A549 (cell line): ENCODE results near the gene KDM6A. TPM values are rescaled to one million over a fixed set of nuclear protein-coding genes. Genes with fewer than 3 reads are reported as not detected.

ENCODE experiments used
- ATAC-seq, 2 experiments: fragments of 200-7000 bp in 1 of 2; fragments of >200 bp in 1 of 2; cut with Nextera tagmentation in 1 of 2; cut with Tn5 transposase in 1 of 2; 3 replicates each; pipeline versions ENCODE4 v1.8.0 to v1.9.1; 2018 to 2020; ENCODE audit warnings: mild to moderate bottlenecking in 1 of 2, moderate library complexity in 1 of 2
- CTCF ChIA-PET: fragments of 300-600 bp; sonication (Branson Sonifier 250); formaldehyde crosslinking; extraction: SDS; loops from one replicate; lab custom pipeline; 2021; ENCODE audit warnings: antibody characterized with exemption, inconsistent platforms; lab: Yijun Ruan, JAX
- POLR2A ChIA-PET: fragments of 350-600 bp; formaldehyde crosslinking; extraction: SDS; loops from one replicate; lab custom pipeline; 2021; ENCODE audit warnings: antibody characterized with exemption, inconsistent platforms; lab: Yijun Ruan, JAX
- DNase-seq, 2 experiments: peaks; one replicate each; pipeline versions ENCODE4 v3.0.0 to v3.0.0-alpha.2; 2011 to 2016; ENCODE audit warnings: low read depth in 1 of 2, low spot score in 1 of 2
- FAIRE-seq: peaks from 2 replicates; lab custom pipeline; 2011; peaks lifted over from hg19 to GRCh38; lab: Jason Lieb, UNC
- H3K27ac ChIP-seq, 2 experiments: fragments of >200 bp; sonication (Bioruptor Twin); formaldehyde crosslinking; 3 replicates each; pipeline ENCODE4 v1.5.1; 2016 to 2017
- H3K4me1 ChIP-seq: fragments of >200 bp; sonication (Bioruptor Twin); formaldehyde crosslinking; 3 replicates; pipeline ENCODE4 v1.6.1; 2016
- H3K4me2 ChIP-seq: fragments of >200 bp; sonication (Bioruptor Twin); formaldehyde crosslinking; 3 replicates; pipeline ENCODE4 v1.6.1; 2016
- H3K4me3 ChIP-seq: fragments of >200 bp; sonication (Bioruptor Twin); formaldehyde crosslinking; 3 replicates; pipeline ENCODE4 v1.5.1; 2016
- H3K9me3 ChIP-seq: fragments of >200 bp; sonication (Bioruptor Twin); formaldehyde crosslinking; 3 replicates; pipeline ENCODE4 v1.6.1; 2016
- CEBPB ChIP-seq, 2 experiments: fragments of >200 bp in 1 of 2; sonication (Bioruptor Twin) in 1 of 2; formaldehyde crosslinking in 1 of 2; IDR thresholded peaks; 2 replicates each; pipeline ENCODE4 v1.6.1; 2012 to 2016
- EP300 ChIP-seq, 2 experiments: fragments of >200 bp; sonication (Bioruptor Twin); formaldehyde crosslinking; IDR thresholded peaks; 2 replicates in 1 of 2; 3 replicates in 1 of 2; pipeline ENCODE4 v1.6.1; 2016 to 2017
- ESRRA ChIP-seq: fragments of 150-350 bp; IDR thresholded peaks from 2 replicates; pipeline ENCODE4 v1.6.1; 2014; ENCODE audit warnings: mild to moderate bottlenecking, low read length, borderline replicate concordance
- FOSB ChIP-seq: fragments of 250-450 bp; sonication (Bioruptor Pico); IDR thresholded peaks from 2 replicates; pipeline ENCODE4 v1.5.0; 2020; ENCODE audit warnings: mild to moderate bottlenecking, moderate library complexity
- GATA3 ChIP-seq: IDR thresholded peaks from 2 replicates; pipeline ENCODE4 v1.6.1; 2012; ENCODE audit warnings: borderline replicate concordance
- HDAC2 ChIP-seq: fragments of 200-600 bp; sonication (generic); IDR thresholded peaks from 2 replicates; pipeline ENCODE4 v1.6.1; 2016
- HOXA7 ChIP-seq: fragments of 250-450 bp; sonication (Bioruptor Pico); IDR thresholded peaks from 2 replicates; pipeline ENCODE4 v1.5.0; 2020; ENCODE audit warnings: mild to moderate bottlenecking, moderate library complexity
- JUN ChIP-seq, 2 experiments: fragments of >200 bp; sonication (Bioruptor Twin); formaldehyde crosslinking; IDR thresholded peaks; 2 replicates in 1 of 2; 3 replicates in 1 of 2; pipeline ENCODE4 v1.6.1; 2016 to 2017
- KDM1A ChIP-seq: fragments of 200-600 bp; sonication (generic); IDR thresholded peaks from 2 replicates; pipeline ENCODE4 v1.6.1; 2016; ENCODE audit warnings: low read depth, mild to moderate bottlenecking
- MAFK ChIP-seq: fragments of 450-650 bp; IDR thresholded peaks from 2 replicates; pipeline ENCODE4 v1.6.1; 2014; ENCODE audit not compliant: partially characterized antibody
- POLR2AphosphoS2 ChIP-seq: conservative IDR thresholded peaks from 2 replicates; pipeline ENCODE4 v1.6.1; 2012; ENCODE audit warnings: low read length, improper control_type of control experiment, inconsistent platforms
- RAD21 ChIP-seq, 2 experiments: fragments of >200 bp in 1 of 2; sonication (Bioruptor Twin) in 1 of 2; formaldehyde crosslinking in 1 of 2; IDR thresholded peaks in 1 of 2; conservative IDR thresholded peaks in 1 of 2; 2 replicates in 1 of 2; 3 replicates in 1 of 2; pipeline ENCODE4 v1.6.1; 2012 to 2018; ENCODE audit warnings: inconsistent platforms in 1 of 2
- RFX5 ChIP-seq: fragments of 450-650 bp; IDR thresholded peaks from 2 replicates; pipeline ENCODE4 v1.7.1; 2014; ENCODE audit warnings: antibody characterized with exemption, mild to moderate bottlenecking, moderate library complexity
- ZC3H11A ChIP-seq: fragments of 450-650 bp; IDR thresholded peaks from 2 replicates; pipeline ENCODE4 v1.6.1; 2014; ENCODE audit warnings: antibody characterized with exemption, mild to moderate bottlenecking
- ZFP36 ChIP-seq: fragments of 450-650 bp; IDR thresholded peaks from 2 replicates; pipeline ENCODE4 v1.6.1; 2014; ENCODE audit warnings: borderline replicate concordance; ENCODE audit not compliant: partially characterized antibody
- WGBS: methylation state at CpG from one replicate; pipeline ENCODE4 v1.1.6; 2017; ENCODE audit errors: missing lambda C conversion rate; 5-methylcytosine and 5-hydroxymethylcytosine counted together
- polyA plus RNA-seq, 4 experiments: library from polyadenylated mRNA; depleted of rRNA in 3 of 4; stranded (reverse); fragments of >200 nt; fragmentation: RNase III in 1 of 4; extraction: RNeasy Plus Mini Kit Qiagen cat#74134 plus additional on column Dnase treatment in 1 of 4; gene quantifications; 2 replicates in 3 of 4; 3 replicates in 1 of 4; pipeline ENCODE4 v1.2.3, GENCODE V29; 2011 to 2017
- TF ChIP-seq, protein P1 (sequence below): fragments of >200 bp; sonication (Bioruptor Twin); formaldehyde crosslinking; IDR thresholded peaks from 3 replicates; pipeline ENCODE4 v1.6.1; 2016
- TF ChIP-seq, protein P2 (sequence below): fragments of >200 bp; sonication (Bioruptor Twin); formaldehyde crosslinking; IDR thresholded peaks from 3 replicates; pipeline ENCODE4 v1.5.1; 2016
- TF ChIP-seq, protein P3 (sequence below): fragments of 250-450 bp; sonication (Bioruptor Pico); IDR thresholded peaks from 2 replicates; pipeline ENCODE4 v1.5.0; 2021; ENCODE audit warnings: mild to moderate bottlenecking, moderate library complexity, borderline replicate concordance
- TF ChIP-seq, protein P4 (sequence below): fragments of 150-350 bp; IDR thresholded peaks from 2 replicates; pipeline ENCODE4 v1.6.1; 2014; ENCODE audit warnings: low read depth, mild to moderate bottlenecking, low read length
- TF ChIP-seq, protein P5 (sequence below): fragments of 200-600 bp; sonication (generic); IDR thresholded peaks from 2 replicates; pipeline ENCODE4 v1.6.1; 2016; ENCODE audit warnings: antibody characterized with exemption, mild to moderate bottlenecking, moderate library complexity

The KDM6A gene
- polyA plus RNA-seq, 2 of the 4 experiments (the other 2 are of a cell fraction) = 9.3 to 18.4 TPM

DNA sequence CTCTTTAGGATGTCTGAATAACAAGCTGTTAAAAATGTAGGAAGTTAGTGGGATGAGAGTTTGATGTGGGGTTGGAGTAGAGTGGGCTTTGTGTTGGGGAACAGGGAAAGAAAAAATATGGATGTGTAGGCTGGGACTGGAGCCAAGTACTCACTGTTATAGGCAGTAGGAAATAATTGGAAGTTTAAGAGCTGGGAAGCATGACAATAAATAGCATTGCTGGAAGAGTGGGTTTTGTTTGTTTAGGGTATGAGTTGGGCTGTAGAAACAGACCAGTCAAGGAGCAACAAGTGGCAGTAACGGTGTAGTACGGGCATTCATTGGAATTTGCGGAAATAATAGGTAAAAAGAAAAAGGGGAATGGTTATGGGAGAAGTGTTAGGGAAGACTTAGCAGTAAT lies 81.6 kb downstream of the KDM6A start:
- Histone ChIP-seq H3K4me2 (peak overlapping the region; percentile 51), H3K9me3 (no peaks in the 10 kb centered on the region), H3K4me3 (no peak overlapping the region), H3K27ac (no peak overlapping the region)
- 90% methylated on average over 3 of the region's 3 CpGs for WGBS
- no peak for DNase-seq
- CTCF ChIA-PET = no interaction called here
- no peak for TF ChIP-seq FOSB (CRISPR knock-in tag)
- no peak for TF ChIP-seq POLR2AphosphoS2
- TF ChIP-seq, protein P1, sequence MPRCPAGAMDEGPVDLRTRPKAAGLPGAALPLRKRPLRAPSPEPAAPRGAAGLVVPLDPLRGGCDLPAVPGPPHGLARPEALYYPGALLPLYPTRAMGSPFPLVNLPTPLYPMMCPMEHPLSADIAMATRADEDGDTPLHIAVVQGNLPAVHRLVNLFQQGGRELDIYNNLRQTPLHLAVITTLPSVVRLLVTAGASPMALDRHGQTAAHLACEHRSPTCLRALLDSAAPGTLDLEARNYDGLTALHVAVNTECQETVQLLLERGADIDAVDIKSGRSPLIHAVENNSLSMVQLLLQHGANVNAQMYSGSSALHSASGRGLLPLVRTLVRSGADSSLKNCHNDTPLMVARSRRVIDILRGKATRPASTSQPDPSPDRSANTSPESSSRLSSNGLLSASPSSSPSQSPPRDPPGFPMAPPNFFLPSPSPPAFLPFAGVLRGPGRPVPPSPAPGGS = no peak
- no peak for TF ChIP-seq ZC3H11A
- no peak for TF ChIP-seq ZFP36
- TF ChIP-seq RFX5 = no peak
- TF ChIP-seq JUN (IDR thresholded peaks at IDR 0.05) = no peak
- TF ChIP-seq ESRRA = no peak
- no peak for TF ChIP-seq HDAC2
- TF ChIP-seq KDM1A = no peak
- TF ChIP-seq CEBPB (IDR thresholded peaks at IDR 0.05) = no peak
- no peak for TF ChIP-seq EP300 (IDR thresholded peaks at IDR 0.05)
- TF ChIP-seq MAFK = no peak
- TF ChIP-seq, protein P2, sequence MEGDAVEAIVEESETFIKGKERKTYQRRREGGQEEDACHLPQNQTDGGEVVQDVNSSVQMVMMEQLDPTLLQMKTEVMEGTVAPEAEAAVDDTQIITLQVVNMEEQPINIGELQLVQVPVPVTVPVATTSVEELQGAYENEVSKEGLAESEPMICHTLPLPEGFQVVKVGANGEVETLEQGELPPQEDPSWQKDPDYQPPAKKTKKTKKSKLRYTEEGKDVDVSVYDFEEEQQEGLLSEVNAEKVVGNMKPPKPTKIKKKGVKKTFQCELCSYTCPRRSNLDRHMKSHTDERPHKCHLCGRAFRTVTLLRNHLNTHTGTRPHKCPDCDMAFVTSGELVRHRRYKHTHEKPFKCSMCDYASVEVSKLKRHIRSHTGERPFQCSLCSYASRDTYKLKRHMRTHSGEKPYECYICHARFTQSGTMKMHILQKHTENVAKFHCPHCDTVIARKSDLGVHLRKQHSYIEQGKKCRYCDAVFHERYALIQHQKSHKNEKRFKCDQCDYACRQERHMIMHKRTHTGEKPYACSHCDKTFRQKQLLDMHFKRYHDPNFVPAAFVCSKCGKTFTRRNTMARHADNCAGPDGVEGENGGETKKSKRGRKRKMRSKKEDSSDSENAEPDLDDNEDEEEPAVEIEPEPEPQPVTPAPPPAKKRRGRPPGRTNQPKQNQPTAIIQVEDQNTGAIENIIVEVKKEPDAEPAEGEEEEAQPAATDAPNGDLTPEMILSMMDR = no peak
- TF ChIP-seq, protein P3, sequence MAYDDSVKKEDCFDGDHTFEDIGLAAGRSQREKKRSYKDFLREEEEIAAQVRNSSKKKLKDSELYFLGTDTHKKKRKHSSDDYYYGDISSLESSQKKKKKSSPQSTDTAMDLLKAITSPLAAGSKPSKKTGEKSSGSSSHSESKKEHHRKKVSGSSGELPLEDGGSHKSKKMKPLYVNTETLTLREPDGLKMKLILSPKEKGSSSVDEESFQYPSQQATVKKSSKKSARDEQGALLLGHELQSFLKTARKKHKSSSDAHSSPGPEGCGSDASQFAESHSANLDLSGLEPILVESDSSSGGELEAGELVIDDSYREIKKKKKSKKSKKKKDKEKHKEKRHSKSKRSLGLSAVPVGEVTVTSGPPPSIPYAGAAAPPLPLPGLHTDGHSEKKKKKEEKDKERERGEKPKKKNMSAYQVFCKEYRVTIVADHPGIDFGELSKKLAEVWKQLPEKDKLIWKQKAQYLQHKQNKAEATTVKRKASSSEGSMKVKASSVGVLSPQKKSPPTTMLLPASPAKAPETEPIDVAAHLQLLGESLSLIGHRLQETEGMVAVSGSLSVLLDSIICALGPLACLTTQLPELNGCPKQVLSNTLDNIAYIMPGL (CRISPR knock-in tag) = no peak
- TF ChIP-seq, protein P4, sequence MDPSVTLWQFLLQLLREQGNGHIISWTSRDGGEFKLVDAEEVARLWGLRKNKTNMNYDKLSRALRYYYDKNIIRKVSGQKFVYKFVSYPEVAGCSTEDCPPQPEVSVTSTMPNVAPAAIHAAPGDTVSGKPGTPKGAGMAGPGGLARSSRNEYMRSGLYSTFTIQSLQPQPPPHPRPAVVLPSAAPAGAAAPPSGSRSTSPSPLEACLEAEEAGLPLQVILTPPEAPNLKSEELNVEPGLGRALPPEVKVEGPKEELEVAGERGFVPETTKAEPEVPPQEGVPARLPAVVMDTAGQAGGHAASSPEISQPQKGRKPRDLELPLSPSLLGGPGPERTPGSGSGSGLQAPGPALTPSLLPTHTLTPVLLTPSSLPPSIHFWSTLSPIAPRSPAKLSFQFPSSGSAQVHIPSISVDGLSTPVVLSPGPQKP = no peak
- TF ChIP-seq RAD21 (conservative IDR thresholded peaks at IDR 0.05 in 1 of 2, IDR thresholded peaks at IDR 0.05 in 1 of 2) = no peak
- TF ChIP-seq HOXA7 (CRISPR knock-in tag) = no peak
- TF ChIP-seq, protein P5, sequence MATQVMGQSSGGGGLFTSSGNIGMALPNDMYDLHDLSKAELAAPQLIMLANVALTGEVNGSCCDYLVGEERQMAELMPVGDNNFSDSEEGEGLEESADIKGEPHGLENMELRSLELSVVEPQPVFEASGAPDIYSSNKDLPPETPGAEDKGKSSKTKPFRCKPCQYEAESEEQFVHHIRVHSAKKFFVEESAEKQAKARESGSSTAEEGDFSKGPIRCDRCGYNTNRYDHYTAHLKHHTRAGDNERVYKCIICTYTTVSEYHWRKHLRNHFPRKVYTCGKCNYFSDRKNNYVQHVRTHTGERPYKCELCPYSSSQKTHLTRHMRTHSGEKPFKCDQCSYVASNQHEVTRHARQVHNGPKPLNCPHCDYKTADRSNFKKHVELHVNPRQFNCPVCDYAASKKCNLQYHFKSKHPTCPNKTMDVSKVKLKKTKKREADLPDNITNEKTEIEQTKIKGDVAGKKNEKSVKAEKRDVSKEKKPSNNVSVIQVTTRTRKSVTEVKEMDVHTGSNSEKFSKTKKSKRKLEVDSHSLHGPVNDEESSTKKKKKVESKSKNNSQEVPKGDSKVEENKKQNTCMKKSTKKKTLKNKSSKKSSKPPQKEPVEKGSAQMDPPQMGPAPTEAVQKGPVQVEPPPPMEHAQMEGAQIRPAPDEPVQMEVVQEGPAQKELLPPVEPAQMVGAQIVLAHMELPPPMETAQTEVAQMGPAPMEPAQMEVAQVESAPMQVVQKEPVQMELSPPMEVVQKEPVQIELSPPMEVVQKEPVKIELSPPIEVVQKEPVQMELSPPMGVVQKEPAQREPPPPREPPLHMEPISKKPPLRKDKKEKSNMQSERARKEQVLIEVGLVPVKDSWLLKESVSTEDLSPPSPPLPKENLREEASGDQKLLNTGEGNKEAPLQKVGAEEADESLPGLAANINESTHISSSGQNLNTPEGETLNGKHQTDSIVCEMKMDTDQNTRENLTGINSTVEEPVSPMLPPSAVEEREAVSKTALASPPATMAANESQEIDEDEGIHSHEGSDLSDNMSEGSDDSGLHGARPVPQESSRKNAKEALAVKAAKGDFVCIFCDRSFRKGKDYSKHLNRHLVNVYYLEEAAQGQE = no peak
- no peak for TF ChIP-seq GATA3
- TF ChIP-seq, all 56 proteins: peak for 0
- peaks cover 33% of the 10 kb centered on the region for H3K4me1 ChIP-seq
- POLR2A ChIA-PET = no interaction called here
- ATAC-seq = no peak
- FAIRE-seq = no peak
